ENCODE data around the gene PFDN5.

The PFDN5 gene

GRCh38 chr12:53295070-53295890 lies at the start of gene PFDN5:
PFDN5 (plus strand) TSS chr12:53295542; CDS start chr12:53295568, 26 bp downstream.
- peak; percentile 55 to 86 for DNase-seq

GRCh38 chr12:53251477-53252348 lies 43.6 kb upstream of the PFDN5 start:
- DNase-seq = peak; percentile 32 to 63

GRCh38 chr12:53252349-53252916 lies 42.9 kb upstream of the PFDN5 start:
- peak in 1 of 2 experiments; percentile 45 for DNase-seq

- no peak for DNase-seq
Measured at GRCh38 chr12:53253298-53253697, 42.0 kb upstream of the PFDN5 start.

GRCh38 chr12:53254816-53255545 lies 40.4 kb upstream of the PFDN5 start:
- no peak for DNase-seq

- no peak for DNase-seq
Measured at GRCh38 chr12:53255996-53256395, 39.3 kb upstream of the PFDN5 start.

GRCh38 chr12:53258541-53259539 lies 36.5 kb upstream of the PFDN5 start:
- DNase-seq = no peak

- DNase-seq = no peak
Measured at GRCh38 chr12:53259891-53260290, 35.5 kb upstream of the PFDN5 start.

- no peak for DNase-seq
Measured at GRCh38 chr12:53265783-53266182, 29.6 kb upstream of the PFDN5 start.

- DNase-seq = no peak
Measured at GRCh38 chr12:53267306-53267998, 27.9 kb upstream of the PFDN5 start.

GRCh38 chr12:53267999-53268629 lies 27.2 kb upstream of the PFDN5 start, which contains the start of gene ESPL1:
ESPL1 (plus strand) TSS chr12:53268299; CDS start chr12:53268767, 468 bp downstream.
- peak in 1 of 2 experiments; percentile 66 for DNase-seq

- no peak for DNase-seq
Measured at GRCh38 chr12:53268630-53269562, 26.4 kb upstream of the PFDN5 start.

GRCh38 chr12:53274445-53274844 lies 20.9 kb upstream of the PFDN5 start:
- DNase-seq = no peak

- DNase-seq = no peak
Measured at GRCh38 chr12:53276511-53276910, 18.8 kb upstream of the PFDN5 start.

- no peak for DNase-seq
Measured at GRCh38 chr12:53277981-53278380, 17.4 kb upstream of the PFDN5 start.

- no peak for DNase-seq
Measured at GRCh38 chr12:53279283-53279869, 16.0 kb upstream of the PFDN5 start.

GRCh38 chr12:53279888-53280498 lies 15.3 kb upstream of the PFDN5 start:
- DNase-seq = no peak

- no peak for DNase-seq
Measured at GRCh38 chr12:53286448-53286847, 8.9 kb upstream of the PFDN5 start.
